HG02885 (cell line): ENCODE data around the gene MSANTD4.
"Not testable (repeated sequence)": the region's sequence is repeated elsewhere in the genome, so short reads cannot be mapped to it uniquely, and the experiment has no call there.

Experiments used
- ATAC-seq: cut with Tn5 transposase; IDR thresholded peaks from one replicate; pipeline ENCODE4 v1.9.1; 2021; ENCODE audit warnings: mild to moderate bottlenecking; ENCODE audit not compliant: unreplicated experiment, poor library complexity

Gene MSANTD4

DNA sequence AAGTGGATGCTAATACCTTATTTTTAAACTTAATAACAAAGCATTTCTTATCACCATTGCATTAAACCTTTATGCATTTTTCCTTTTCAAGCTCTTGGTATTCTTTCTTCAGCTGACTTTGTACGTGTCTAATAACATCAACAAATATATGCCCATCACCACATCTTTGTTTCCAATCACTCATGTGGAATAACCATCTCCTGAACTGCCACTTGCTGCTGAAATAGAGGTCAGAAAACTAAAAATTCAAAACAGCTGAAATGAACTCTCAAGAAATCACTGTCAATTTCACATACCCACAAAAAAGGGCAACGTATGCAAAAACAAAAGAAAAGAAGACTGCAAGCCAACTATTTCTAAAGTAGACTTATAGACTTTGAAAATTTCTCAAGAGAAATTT lies 7.4 kb downstream of the MSANTD4 start:
- no peak for ATAC-seq

DNA sequence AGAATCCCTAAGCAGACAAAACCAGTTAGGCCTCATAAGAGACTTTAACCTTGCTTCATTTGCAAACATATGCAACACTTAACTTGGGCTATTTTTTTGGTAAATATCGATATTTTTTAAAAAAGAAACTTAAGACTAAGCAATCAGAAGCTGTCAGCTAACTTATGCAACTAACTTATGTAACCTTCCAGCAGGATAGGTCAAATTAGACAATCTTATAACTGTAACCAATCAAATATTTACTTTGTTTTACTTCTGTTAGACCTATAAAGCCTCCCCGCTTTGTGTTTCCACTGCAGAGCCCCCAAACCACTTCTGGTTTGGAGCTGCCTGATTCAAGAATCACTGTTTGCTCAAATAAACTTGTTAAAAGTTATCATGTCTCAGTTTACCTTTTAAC lies 8.0 kb downstream of the MSANTD4 start:
- no peak for ATAC-seq

DNA sequence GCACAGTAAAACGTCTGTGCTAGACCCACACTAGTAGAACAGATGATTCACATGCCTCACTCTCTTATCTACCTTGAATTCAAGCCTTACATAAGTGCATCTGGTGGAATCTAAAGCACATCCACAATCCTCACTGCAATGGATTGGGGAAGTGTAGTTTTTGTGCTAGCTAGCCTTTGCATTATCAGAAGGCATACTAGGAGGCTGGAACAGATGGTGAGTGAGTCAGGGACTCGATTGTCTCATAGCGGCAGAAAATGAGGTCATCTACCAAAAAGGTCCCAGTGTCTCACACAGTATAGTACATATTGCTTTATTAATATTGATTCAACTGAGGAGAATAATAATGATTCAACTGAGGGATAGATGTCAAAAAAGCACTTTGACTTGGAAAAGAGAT lies 9.3 kb downstream of the MSANTD4 start:
- ATAC-seq = no peak

DNA sequence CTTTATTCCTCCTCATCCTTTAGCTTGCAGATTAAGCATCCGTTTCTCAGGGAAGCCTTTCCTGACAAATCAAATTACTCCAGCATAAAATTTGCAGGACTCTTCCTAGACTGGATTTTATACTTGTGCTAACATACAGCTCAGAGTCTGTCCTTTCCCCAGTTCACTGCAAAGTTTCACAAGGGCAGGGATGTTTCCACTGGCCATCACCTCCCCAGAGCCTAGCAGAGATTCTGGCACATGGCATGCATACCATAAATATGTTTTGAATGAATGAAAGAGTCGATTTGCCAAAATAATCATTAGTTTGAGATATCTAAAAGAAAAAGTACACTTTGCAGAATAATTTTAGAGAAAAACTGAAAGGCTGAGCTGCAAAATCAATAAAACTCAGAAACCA lies 10.6 kb downstream of the MSANTD4 start:
- no peak for ATAC-seq

DNA sequence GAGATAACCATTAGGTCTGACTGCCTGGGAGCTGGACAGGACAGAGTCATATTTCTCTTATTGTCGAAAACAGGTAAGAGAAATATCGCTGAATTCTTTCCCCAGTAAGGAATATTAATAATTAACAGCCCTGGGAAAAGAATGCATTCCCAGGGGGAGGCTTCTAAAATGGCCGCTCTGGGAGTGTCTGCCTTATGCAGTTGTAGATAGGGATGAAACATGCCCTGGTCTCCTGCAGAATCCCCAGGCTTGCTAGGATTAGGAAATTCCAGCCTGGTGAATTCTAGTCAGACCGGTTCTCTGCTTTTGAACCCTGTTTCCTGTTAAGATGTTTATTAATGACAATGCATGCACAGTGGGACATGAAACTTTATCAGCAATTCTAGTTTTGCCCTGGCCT lies 18.9 kb downstream of the MSANTD4 start:
- not testable (repeated sequence) for ATAC-seq

DNA sequence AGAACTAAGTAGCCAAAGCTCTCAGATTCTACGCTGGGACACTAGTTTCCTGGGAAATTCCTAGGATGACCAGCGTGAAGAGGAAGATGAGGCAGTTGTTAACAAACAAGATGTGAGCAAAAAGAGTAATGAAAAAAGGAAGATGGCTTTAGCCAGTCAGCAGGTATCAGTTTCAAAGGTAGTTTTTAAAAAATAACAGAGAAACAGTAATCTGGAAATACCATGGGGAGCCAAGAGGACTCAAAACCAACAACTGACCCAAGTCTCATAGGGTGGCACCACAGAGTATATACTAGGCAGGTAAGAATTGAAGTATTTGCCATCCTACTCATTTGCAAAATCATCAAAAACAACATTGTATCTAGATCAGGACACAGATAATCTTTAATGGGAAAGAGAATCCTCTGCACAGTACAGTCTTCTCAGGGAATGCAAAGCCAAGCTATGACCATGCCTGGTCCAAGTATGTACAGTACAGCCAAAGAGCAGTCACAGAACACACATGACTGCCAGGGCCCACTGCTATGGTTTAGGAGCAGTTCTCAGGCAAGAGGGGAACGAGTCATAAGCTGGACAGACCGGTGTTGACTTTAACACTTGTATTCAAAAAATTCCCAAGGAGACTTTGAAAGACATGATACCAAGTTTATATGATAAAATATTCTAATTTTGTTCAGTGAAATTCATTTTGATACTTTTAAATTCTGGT lies 20.6 kb downstream of the MSANTD4 start:
- peak; percentile 52 for ATAC-seq

DNA sequence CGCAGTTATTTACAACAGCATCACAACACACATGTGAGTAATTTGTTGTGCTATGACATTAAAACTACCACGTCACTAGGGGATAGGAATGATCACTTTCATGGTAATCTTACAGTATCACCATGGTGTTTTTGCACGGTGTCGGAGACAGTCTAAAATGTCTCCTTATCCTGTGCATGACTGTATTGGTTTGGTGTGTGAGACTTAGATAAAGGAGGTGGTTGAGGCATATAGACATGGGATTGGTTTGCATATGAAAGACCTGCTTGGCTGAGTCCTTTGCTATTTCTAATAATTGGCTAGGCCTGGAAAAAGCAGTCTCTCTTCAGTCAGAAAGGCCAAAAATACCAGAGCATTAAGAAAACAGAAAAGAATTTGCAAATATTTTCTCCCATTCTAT lies 30.2 kb downstream of the MSANTD4 start:
- no peak for ATAC-seq

DNA sequence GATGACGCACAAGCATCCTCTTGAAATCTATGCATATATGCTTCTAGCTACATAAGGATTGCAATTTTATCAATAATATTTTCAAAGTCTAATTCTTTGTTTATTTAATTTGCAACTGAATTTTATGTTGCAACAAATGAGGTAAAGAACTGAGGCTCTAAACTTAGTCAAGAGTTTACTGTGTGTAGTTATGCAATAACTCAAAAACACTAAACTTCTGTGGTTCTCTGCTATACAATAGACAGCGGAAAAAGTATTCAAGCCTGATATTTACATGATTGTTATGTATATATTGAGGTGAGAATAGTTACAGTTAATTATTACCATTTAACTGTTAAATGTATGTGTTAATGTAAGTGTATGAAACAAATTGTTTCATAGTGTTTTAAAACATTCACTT lies 32.9 kb downstream of the MSANTD4 start:
- no peak for ATAC-seq

DNA sequence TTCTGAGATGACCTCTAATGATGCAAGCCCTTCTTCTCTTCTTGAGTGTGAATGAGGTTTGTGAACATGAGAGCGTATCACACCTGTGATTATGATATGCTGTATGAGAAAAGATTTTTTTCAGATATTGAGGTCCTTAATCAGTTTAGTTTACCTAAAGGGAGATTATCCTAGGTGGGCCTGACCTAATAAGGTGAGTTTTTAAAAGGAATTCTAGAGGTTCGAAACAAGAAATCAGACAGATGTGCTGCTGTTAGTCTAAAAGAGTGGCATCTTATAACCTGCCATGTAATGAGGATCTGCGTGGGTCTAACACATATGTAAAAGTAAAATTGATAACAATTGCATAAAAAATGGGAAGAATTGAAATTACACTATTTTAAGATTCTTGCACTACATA lies 33.8 kb downstream of the MSANTD4 start:
- no peak for ATAC-seq

DNA sequence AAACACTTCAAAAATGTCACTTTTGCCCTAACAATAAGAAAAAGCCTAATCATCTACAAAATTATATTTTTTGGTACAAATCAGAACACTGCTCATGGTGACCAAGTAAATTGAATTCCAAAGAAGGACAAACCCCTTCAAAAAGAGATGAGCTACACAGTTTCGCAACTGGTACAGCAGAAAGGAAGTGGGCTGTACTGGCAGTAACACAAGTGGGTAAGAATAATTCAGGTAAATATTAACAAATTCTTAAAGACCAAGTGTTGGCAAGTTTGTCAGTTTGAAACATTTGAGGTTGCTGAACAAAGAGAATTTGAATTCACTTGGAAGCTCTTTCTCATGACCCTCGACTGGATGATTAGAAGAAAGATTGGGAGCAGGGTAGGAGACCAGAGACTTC lies 35.5 kb downstream of the MSANTD4 start:
- no peak for ATAC-seq

DNA sequence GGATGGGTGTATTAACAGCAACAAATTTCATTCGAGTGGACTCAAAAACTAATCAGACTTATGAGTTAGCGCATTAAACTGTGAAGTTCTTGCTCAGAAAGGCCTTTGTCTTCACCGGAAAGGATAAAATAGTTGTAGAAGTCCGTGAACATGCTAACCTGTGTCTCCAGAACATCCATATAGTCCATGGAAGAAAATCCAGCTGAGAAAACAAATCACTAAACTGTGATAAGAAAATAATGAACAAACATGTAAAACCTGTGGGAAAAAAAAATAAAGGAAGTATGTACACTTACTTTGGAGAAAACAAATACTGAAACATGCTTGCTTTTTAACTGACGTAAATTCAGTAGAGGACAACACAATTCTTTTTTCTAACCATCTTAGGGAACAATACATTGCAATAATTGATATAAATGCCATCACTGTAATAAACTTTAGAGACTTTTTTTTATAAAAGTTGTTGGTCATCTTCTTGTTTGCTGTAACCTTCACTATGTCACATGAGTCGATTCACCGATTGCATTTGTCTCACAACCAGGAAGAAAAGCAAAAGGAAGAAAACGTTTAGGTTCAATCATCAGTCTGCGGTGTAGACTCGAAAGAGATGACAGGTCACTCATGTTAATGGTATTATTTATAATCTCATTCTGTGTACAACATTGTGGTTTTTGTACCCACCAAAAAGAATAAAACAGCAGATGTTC lies 41.9 kb downstream of the MSANTD4 start:
- ATAC-seq = no peak

DNA sequence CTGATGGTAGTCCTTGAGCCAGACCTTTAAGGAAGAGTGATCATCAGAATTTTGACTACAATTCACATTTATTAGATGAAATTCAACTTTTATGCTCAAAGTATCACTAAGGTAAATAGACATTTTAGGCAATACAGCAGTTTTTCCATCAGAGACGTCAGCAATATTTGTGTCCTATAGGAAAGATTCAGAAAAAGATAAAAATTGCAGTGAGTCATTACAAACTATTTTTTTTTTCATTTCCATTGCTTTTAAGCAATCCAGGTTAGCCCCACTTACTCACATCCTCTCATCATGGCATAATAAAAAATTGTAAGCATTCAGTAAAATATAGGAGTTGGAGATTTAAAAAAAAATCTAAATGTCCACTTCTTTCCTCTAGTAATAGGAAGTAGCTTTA lies 46.9 kb downstream of the MSANTD4 start:
- ATAC-seq = no peak

DNA sequence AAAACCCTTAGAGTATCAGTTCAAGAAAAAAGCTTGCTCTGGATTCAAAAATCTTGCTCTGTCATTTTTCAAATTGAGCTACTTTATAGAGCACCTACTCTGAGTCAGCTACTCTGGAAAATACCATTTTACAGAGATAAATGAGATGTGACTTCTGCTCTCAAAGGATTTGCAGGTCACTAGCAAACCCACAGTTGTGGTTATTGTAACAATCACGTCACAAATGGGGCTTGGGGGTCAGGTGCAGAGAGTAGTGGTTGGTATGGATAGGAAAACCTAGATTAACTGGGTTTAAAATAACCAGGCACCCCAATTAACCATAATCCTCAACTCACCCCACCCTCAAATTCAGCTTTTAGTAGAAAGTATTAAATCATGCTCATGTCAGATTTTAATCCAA lies 52.3 kb downstream of the MSANTD4 start:
- ATAC-seq = no peak

DNA sequence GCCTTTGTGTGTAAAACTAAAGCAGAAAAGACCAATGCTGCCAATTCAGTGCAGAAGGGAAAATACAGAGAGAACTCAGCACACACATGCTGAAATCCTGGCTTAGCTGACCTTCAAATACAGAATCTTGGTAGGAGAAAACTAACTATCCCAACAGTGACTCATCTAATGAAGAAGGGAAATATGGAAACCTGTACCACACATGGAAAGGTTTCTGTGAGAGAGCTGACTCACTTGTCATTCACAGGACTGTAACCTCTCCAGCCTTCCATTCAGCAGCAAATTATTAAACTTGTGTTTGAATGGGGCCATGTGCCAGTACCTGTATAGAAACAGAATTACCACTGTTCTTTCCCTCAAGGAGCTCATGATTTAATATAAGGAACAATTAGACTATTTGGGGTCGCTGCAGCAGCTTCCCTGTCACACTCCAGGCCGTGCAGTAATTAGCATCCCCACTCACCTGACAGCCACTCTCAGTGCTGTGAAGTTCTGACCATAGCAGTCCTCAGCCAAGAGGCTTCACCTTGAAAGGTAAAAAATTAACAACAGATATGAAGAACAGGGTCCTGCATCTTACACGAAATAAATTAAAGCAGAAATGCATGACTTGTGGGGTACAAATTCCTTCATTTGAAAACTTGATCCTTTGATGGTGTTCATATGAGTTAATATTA lies 53.9 kb downstream of the MSANTD4 start:
- ATAC-seq = no peak

DNA sequence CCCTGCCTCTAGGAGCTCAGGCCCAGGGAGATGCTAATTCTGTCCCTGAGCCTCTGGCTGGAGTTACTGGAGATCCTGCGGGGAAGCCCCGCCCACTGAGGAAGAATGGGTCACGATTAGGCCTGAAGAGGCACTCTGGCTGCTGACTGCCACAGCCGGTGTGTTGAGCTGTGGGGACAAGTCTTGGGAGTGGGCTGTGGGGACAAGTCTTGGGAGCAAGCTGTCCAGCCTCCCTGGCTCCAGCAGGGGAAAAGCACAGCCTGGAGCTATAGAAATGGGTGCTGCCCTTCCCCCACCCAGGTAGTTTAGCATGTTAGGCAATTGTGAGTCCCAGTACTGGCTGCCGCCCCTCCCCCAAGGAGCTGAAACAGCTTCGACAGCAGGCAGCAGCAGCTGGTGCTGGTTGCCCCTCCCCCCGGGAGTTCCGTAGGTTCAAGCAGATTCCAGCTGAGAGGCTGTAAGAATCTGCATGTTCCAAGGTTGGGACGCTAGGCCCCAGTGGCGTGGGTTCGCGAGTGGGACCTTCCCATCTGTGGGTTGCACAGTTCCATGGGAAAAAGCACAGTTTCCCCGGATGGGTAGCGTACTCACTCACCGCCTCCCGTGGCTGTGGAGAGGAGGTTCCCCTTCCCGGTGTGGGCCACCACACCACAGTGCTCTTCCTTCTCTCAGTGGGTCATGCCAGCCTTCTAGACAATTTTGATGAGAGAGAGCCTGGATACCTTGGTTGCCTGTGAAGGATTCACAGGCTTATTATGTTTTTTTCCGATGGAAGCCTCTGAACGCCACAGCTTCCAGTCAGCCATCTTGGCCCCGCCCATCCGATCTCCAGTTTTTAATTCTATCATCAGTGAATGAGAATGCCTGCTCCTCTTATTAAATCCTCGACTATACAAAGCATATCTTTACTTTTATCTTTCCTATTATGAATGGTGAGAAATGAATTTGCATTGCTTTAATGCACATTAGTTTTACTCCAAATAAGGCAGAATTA lies 61.5 kb downstream of the MSANTD4 start:
- no peak for ATAC-seq
